Activated naive CD4-positive, alpha-beta T cell treated with anti-CD3 and anti-CD28 coated beads, Interleukin-2, amount 50 U/mL, for 24 hours (primary cell): ENCODE data around the gene UBE2L6.

Experiments used
- H3K27ac Mint-ChIP-seq: one replicate; pipeline ENCODE4 v1.8.0; 2021; ENCODE audit warnings: mild to moderate bottlenecking, mixed read lengths
- H3K27me3 Mint-ChIP-seq: one replicate; pipeline ENCODE4 v1.8.0; 2021; ENCODE audit warnings: mixed read lengths
- H3K36me3 Mint-ChIP-seq: one replicate; pipeline ENCODE4 v1.8.0; 2021; ENCODE audit warnings: mixed read lengths
- H3K4me1 Mint-ChIP-seq: one replicate; pipeline ENCODE4 v1.8.0; 2021; ENCODE audit warnings: mixed read lengths
- H3K4me3 Mint-ChIP-seq: one replicate; pipeline ENCODE4 v1.8.0; 2021; ENCODE audit warnings: mild to moderate bottlenecking, mixed read lengths
- H3K9me3 Mint-ChIP-seq: one replicate; pipeline ENCODE4 v1.8.0; 2021; ENCODE audit warnings: mixed read lengths

UBE2L6 gene

GRCh38 chr11:57567515-57568329, at the start of gene UBE2L6:
UBE2L6 (minus strand) TSS chr11:57567672; CDS start chr11:57567611, 61 bp downstream.
- peak within 1 kb of the TSS; percentile 98 for H3K4me3 Mint-ChIP-seq
- no peaks in the 10 kb centered on the region for H3K9me3 Mint-ChIP-seq
- H3K4me1 Mint-ChIP-seq, result peaks cover 55% of the 10 kb centered on the region
- peak within 1 kb of the TSS; percentile 100 for H3K27ac Mint-ChIP-seq
- peaks cover 6% of the 10 kb centered on the region for H3K36me3 Mint-ChIP-seq
- H3K27me3 Mint-ChIP-seq, result no peaks in the 10 kb centered on the region

GRCh38 chr11:57616595-57616994, 49.1 kb upstream of the UBE2L6 start:
- H3K9me3 Mint-ChIP-seq, result no peaks in the 10 kb centered on the region
- peaks cover 1% of the 10 kb centered on the region for H3K27me3 Mint-ChIP-seq
- H3K4me1 Mint-ChIP-seq, result no peaks in the 10 kb centered on the region
- no peak overlapping the region for H3K27ac Mint-ChIP-seq
- no peak overlapping the region for H3K4me3 Mint-ChIP-seq
- H3K36me3 Mint-ChIP-seq, result no peaks in the 10 kb centered on the region

GRCh38 chr11:57615308-57615707, 47.8 kb upstream of the UBE2L6 start:
- Mint-ChIP-seq H3K27ac (no peak overlapping the region), H3K4me3 (no peak overlapping the region), H3K9me3 (no peaks in the 10 kb centered on the region), H3K27me3 (no peaks in the 10 kb centered on the region), H3K4me1 (no peaks in the 10 kb centered on the region), H3K36me3 (no peaks in the 10 kb centered on the region)

- no peaks in the 10 kb centered on the region for H3K36me3 Mint-ChIP-seq
- H3K9me3 Mint-ChIP-seq, result no peaks in the 10 kb centered on the region
- H3K27me3 Mint-ChIP-seq, result no peaks in the 10 kb centered on the region
- no peak overlapping the region for H3K27ac Mint-ChIP-seq
- no peaks in the 10 kb centered on the region for H3K4me1 Mint-ChIP-seq
- no peak overlapping the region for H3K4me3 Mint-ChIP-seq
These were observed 46.8 kb upstream of the UBE2L6 start for GRCh38 chr11:57614234-57614772.

- no peaks in the 10 kb centered on the region for H3K36me3 Mint-ChIP-seq
- no peaks in the 10 kb centered on the region for H3K27me3 Mint-ChIP-seq
- H3K9me3 Mint-ChIP-seq, result no peaks in the 10 kb centered on the region
- no peak overlapping the region for H3K4me3 Mint-ChIP-seq
- H3K4me1 Mint-ChIP-seq, result no peaks in the 10 kb centered on the region
- no peak overlapping the region for H3K27ac Mint-ChIP-seq
These were observed 42.7 kb upstream of the UBE2L6 start for GRCh38 chr11:57610170-57610569.

- Mint-ChIP-seq H3K4me3 (no peak overlapping the region), H3K27ac (no peak overlapping the region), H3K36me3 (no peaks in the 10 kb centered on the region), H3K9me3 (no peaks in the 10 kb centered on the region), H3K27me3 (no peaks in the 10 kb centered on the region), H3K4me1 (no peaks in the 10 kb centered on the region)
These were observed 37.6 kb upstream of the UBE2L6 start for GRCh38 chr11:57605028-57605420.

GRCh38 chr11:57604296-57605027, 37.0 kb upstream of the UBE2L6 start:
- no peak overlapping the region for H3K4me3 Mint-ChIP-seq
- no peak overlapping the region for H3K27ac Mint-ChIP-seq
- H3K4me1 Mint-ChIP-seq, result no peaks in the 10 kb centered on the region
- H3K36me3 Mint-ChIP-seq, result no peaks in the 10 kb centered on the region
- peaks cover 4% of the 10 kb centered on the region for H3K27me3 Mint-ChIP-seq
- no peaks in the 10 kb centered on the region for H3K9me3 Mint-ChIP-seq

GRCh38 chr11:57601297-57601696, 33.8 kb upstream of the UBE2L6 start:
- Mint-ChIP-seq H3K9me3 (no peaks in the 10 kb centered on the region), H3K27ac (no peak overlapping the region), H3K27me3 (peaks cover 14% of the 10 kb centered on the region), H3K36me3 (no peaks in the 10 kb centered on the region), H3K4me1 (no peaks in the 10 kb centered on the region), H3K4me3 (no peak overlapping the region)

- H3K9me3 Mint-ChIP-seq, result no peaks in the 10 kb centered on the region
- no peak overlapping the region for H3K27ac Mint-ChIP-seq
- H3K4me1 Mint-ChIP-seq, result no peaks in the 10 kb centered on the region
- H3K36me3 Mint-ChIP-seq, result no peaks in the 10 kb centered on the region
- H3K4me3 Mint-ChIP-seq, result no peak overlapping the region
- H3K27me3 Mint-ChIP-seq, result peaks cover 14% of the 10 kb centered on the region
These were observed 31.9 kb upstream of the UBE2L6 start for GRCh38 chr11:57599381-57599780.

GRCh38 chr11:57598831-57599155, 31.3 kb upstream of the UBE2L6 start:
- Mint-ChIP-seq H3K27ac (no peak overlapping the region), H3K4me3 (no peak overlapping the region), H3K27me3 (peaks cover 19% of the 10 kb centered on the region), H3K9me3 (no peaks in the 10 kb centered on the region), H3K36me3 (no peaks in the 10 kb centered on the region), H3K4me1 (no peaks in the 10 kb centered on the region)

- no peaks in the 10 kb centered on the region for H3K9me3 Mint-ChIP-seq
- no peaks in the 10 kb centered on the region for H3K4me1 Mint-ChIP-seq
- H3K27me3 Mint-ChIP-seq, result peaks cover 19% of the 10 kb centered on the region
- no peak overlapping the region for H3K4me3 Mint-ChIP-seq
- H3K27ac Mint-ChIP-seq, result no peak overlapping the region
- H3K36me3 Mint-ChIP-seq, result no peaks in the 10 kb centered on the region
These were observed 30.7 kb upstream of the UBE2L6 start for GRCh38 chr11:57597916-57598830.

- peaks cover 21% of the 10 kb centered on the region for H3K27me3 Mint-ChIP-seq
- H3K27ac Mint-ChIP-seq, result no peak within 1 kb of the TSS
- no peaks in the 10 kb centered on the region for H3K4me1 Mint-ChIP-seq
- H3K36me3 Mint-ChIP-seq, result no peaks in the 10 kb centered on the region
- H3K4me3 Mint-ChIP-seq, result no peak within 1 kb of the TSS
- no peaks in the 10 kb centered on the region for H3K9me3 Mint-ChIP-seq
These were observed 30.0 kb upstream of the UBE2L6 start, which contains the start of gene SERPING1 for GRCh38 chr11:57597461-57597915. SERPING1 (plus strand) TSS chr11:57597685; CDS start chr11:57598271, 586 bp downstream.

- Mint-ChIP-seq H3K36me3 (no peaks in the 10 kb centered on the region), H3K27me3 (peaks cover 21% of the 10 kb centered on the region), H3K4me1 (no peaks in the 10 kb centered on the region), H3K4me3 (no peak overlapping the region), H3K9me3 (no peaks in the 10 kb centered on the region), H3K27ac (no peak overlapping the region)
These were observed 28.9 kb upstream of the UBE2L6 start for GRCh38 chr11:57596266-57596885.

- H3K27me3 Mint-ChIP-seq, result peaks cover 2% of the 10 kb centered on the region
These were observed 20.7 kb upstream of the UBE2L6 start for GRCh38 chr11:57588046-57588710.

More at GRCh38 chr11:57588046-57588710, 20.7 kb upstream of the UBE2L6 start:
- no peaks in the 10 kb centered on the region for H3K36me3 Mint-ChIP-seq
- no peaks in the 10 kb centered on the region for H3K9me3 Mint-ChIP-seq
- H3K4me1 Mint-ChIP-seq, result peaks cover 4% of the 10 kb centered on the region
- no peak overlapping the region for H3K27ac Mint-ChIP-seq
- H3K4me3 Mint-ChIP-seq, result no peak overlapping the region
